ENCODE measurements around the gene C3AR1.
"Not testable (repeated sequence)": the region's sequence is repeated elsewhere in the genome, so short reads cannot be mapped to it uniquely, and the experiment has no call there.

C3AR1 gene

GRCh38 chr12:8037046-8037663 lies 29.0 kb downstream of the C3AR1 start:
- Histone ChIP-seq H3K9ac (ENCODE audit: insufficient read length) (no peak overlapping the region), H3K27ac (no peak overlapping the region), H3K9me3 (ENCODE audit: low read depth, low read length) (no peaks in the 10 kb centered on the region), H3K4me3 (no peak overlapping the region), H3K36me3 (ENCODE audit: insufficient read depth, low read length) (no peaks in the 10 kb centered on the region; the same call in 1 of the 2 replicates)
- no peak for DNase-seq (ENCODE audit: low read depth, low spot score)
- TF ChIP-seq EZH2 (IDR thresholded peaks at IDR 0.05) = no peak
- no peak for TF ChIP-seq POLR2AphosphoS5 (IDR thresholded peaks at IDR 0.05; ENCODE audit: borderline replicate concordance, low read depth, low read length)
- no peak for TF ChIP-seq FOXP2 (optimal IDR thresholded peaks at IDR 0.05; ENCODE audit: control extremely low read depth, extremely low read length, insufficient read depth)

- TF ChIP-seq POLR2AphosphoS5 (IDR thresholded peaks at IDR 0.05; ENCODE audit: borderline replicate concordance, low read depth, low read length) (no peak), FOXP2 (optimal IDR thresholded peaks at IDR 0.05; ENCODE audit: control extremely low read depth, extremely low read length, insufficient read depth) (no peak), EZH2 (IDR thresholded peaks at IDR 0.05) (no peak)
- no peak overlapping the region for H3K9ac ChIP-seq (ENCODE audit: insufficient read length)
These were observed 29.8 kb downstream of the C3AR1 start for GRCh38 chr12:8036346-8036745.

GRCh38 chr12:8035440-8036010 lies 30.6 kb downstream of the C3AR1 start:
- H3K9ac ChIP-seq (ENCODE audit: insufficient read length) = no peak overlapping the region
- no peak for TF ChIP-seq FOXP2 (optimal IDR thresholded peaks at IDR 0.05; ENCODE audit: control extremely low read depth, extremely low read length, insufficient read depth)
- TF ChIP-seq POLR2AphosphoS5 (IDR thresholded peaks at IDR 0.05; ENCODE audit: borderline replicate concordance, low read depth, low read length) = no peak
- no peak for TF ChIP-seq EZH2 (IDR thresholded peaks at IDR 0.05)
- no peak overlapping the region for H3K27ac ChIP-seq
- no peaks in the 10 kb centered on the region for H3K36me3 ChIP-seq (ENCODE audit: insufficient read depth, low read length)
- no peaks in the 10 kb centered on the region for H3K9me3 ChIP-seq (ENCODE audit: low read depth, low read length)
- no peak overlapping the region for H3K4me3 ChIP-seq
- no peak for DNase-seq (ENCODE audit: low read depth, low spot score)

More at GRCh38 chr12:8036346-8036745, 29.8 kb downstream of the C3AR1 start:
- Histone ChIP-seq H3K36me3 (ENCODE audit: insufficient read depth, low read length) (no peaks in the 10 kb centered on the region), H3K27ac (no peak overlapping the region), H3K9me3 (ENCODE audit: low read depth, low read length) (no peaks in the 10 kb centered on the region), H3K4me3 (no peak overlapping the region)
- DNase-seq (ENCODE audit: low read depth, low spot score) = no peak

GRCh38 chr12:8034802-8035201 lies 31.4 kb downstream of the C3AR1 start:
- Histone ChIP-seq H3K4me3 (no peak overlapping the region), H3K9ac (ENCODE audit: insufficient read length) (no peak overlapping the region), H3K9me3 (ENCODE audit: low read depth, low read length) (no peaks in the 10 kb centered on the region), H3K27ac (0 out of 2 replicates have a peak overlapping the region, but pooled peaks have one; percentile 29), H3K36me3 (ENCODE audit: insufficient read depth, low read length) (no peaks in the 10 kb centered on the region)
- TF ChIP-seq POLR2AphosphoS5 (IDR thresholded peaks at IDR 0.05; ENCODE audit: borderline replicate concordance, low read depth, low read length) (no peak), FOXP2 (optimal IDR thresholded peaks at IDR 0.05; ENCODE audit: control extremely low read depth, extremely low read length, insufficient read depth) (no peak), EZH2 (IDR thresholded peaks at IDR 0.05) (no peak)
- DNase-seq (ENCODE audit: low read depth, low spot score) = no peak

- TF ChIP-seq POLR2AphosphoS5 (IDR thresholded peaks at IDR 0.05; ENCODE audit: borderline replicate concordance, low read depth, low read length) (peak; percentile 85), EZH2 (IDR thresholded peaks at IDR 0.05) (no peak), FOXP2 (optimal IDR thresholded peaks at IDR 0.05; ENCODE audit: control extremely low read depth, extremely low read length, insufficient read depth) (no peak)
These were observed 32.8 kb downstream of the C3AR1 start for GRCh38 chr12:8033153-8034044.

GRCh38 chr12:8032242-8033152 lies 33.7 kb downstream of the C3AR1 start, which contains the start of gene FOXJ2:
TSS of gene FOXJ2 (plus strand) at chr12:8032716. CDS start at chr12:8039833, 7,117 bp downstream.
- H3K4me3 ChIP-seq = peak within 1 kb of the TSS; percentile 96
- no peak for TF ChIP-seq EZH2 (IDR thresholded peaks at IDR 0.05)
- no peak for TF ChIP-seq POLR2AphosphoS5 (IDR thresholded peaks at IDR 0.05; ENCODE audit: borderline replicate concordance, low read depth, low read length)
- TF ChIP-seq FOXP2 (optimal IDR thresholded peaks at IDR 0.05; ENCODE audit: control extremely low read depth, extremely low read length, insufficient read depth) = no peak
- H3K27ac ChIP-seq = peak within 1 kb of the TSS; percentile 82
- no peaks in the 10 kb centered on the region for H3K9me3 ChIP-seq (ENCODE audit: low read depth, low read length)
- no peak for DNase-seq (ENCODE audit: low read depth, low spot score)
- no peaks in the 10 kb centered on the region for H3K36me3 ChIP-seq (ENCODE audit: insufficient read depth, low read length)
- peak within 1 kb of the TSS; percentile 95 for H3K9ac ChIP-seq (ENCODE audit: insufficient read length)

More at GRCh38 chr12:8033153-8034044, 32.8 kb downstream of the C3AR1 start:
- peak overlapping the region; percentile 96 for H3K4me3 ChIP-seq
- no peaks in the 10 kb centered on the region for H3K36me3 ChIP-seq (ENCODE audit: insufficient read depth, low read length)
- no peak for DNase-seq (ENCODE audit: low read depth, low spot score)
- H3K9me3 ChIP-seq (ENCODE audit: low read depth, low read length) = no peaks in the 10 kb centered on the region
- peak overlapping the region; percentile 82 for H3K27ac ChIP-seq
- peak overlapping the region; percentile 95 for H3K9ac ChIP-seq (ENCODE audit: insufficient read length)

GRCh38 chr12:8031872-8032241 lies 34.3 kb downstream of the C3AR1 start:
- H3K9me3 ChIP-seq (ENCODE audit: low read depth, low read length) = no peaks in the 10 kb centered on the region
- H3K9ac ChIP-seq (ENCODE audit: insufficient read length) = peak overlapping the region; percentile 95
- H3K36me3 ChIP-seq (ENCODE audit: insufficient read depth, low read length) = no peaks in the 10 kb centered on the region
- no peak for DNase-seq (ENCODE audit: low read depth, low spot score)
- no peak for TF ChIP-seq POLR2AphosphoS5 (IDR thresholded peaks at IDR 0.05; ENCODE audit: borderline replicate concordance, low read depth, low read length)
- TF ChIP-seq EZH2 (IDR thresholded peaks at IDR 0.05) = no peak
- no peak for TF ChIP-seq FOXP2 (optimal IDR thresholded peaks at IDR 0.05; ENCODE audit: control extremely low read depth, extremely low read length, insufficient read depth)
- H3K27ac ChIP-seq = no peak overlapping the region
- H3K4me3 ChIP-seq = peak overlapping the region; percentile 96

GRCh38 chr12:8031017-8031416 lies 35.1 kb downstream of the C3AR1 start:
- not testable (repeated sequence) for DNase-seq (ENCODE audit: low read depth, low spot score); H3K27ac ChIP-seq; H3K9ac ChIP-seq (ENCODE audit: insufficient read length); H3K36me3 ChIP-seq (ENCODE audit: insufficient read depth, low read length); H3K4me3 ChIP-seq; H3K9me3 ChIP-seq (ENCODE audit: low read depth, low read length)

Measured in SK-N-MC (cell line).